Measurements from ENCODE around the gene C10orf62. TPM values are rescaled to one million over a fixed set of nuclear protein-coding genes. Genes with fewer than 3 reads are reported as not detected.
A peak's percentile ranks its signal among the peaks of the same experiment; 100 is the strongest.

Gene C10orf62, protein sequence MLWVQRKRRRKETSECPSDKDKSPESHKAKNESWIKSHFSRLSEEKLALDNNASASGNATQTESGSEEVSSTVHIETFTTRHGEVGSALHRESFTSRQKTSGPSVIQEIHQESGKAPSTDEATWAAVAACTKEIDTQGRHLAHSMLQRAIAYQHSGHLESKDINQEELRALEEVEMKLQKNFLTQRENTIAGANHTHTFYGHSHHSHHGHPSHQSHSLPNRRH
- not detected in 2 replicates for total RNA-seq (ENCODE audit: low replicate concordance)

DNA sequence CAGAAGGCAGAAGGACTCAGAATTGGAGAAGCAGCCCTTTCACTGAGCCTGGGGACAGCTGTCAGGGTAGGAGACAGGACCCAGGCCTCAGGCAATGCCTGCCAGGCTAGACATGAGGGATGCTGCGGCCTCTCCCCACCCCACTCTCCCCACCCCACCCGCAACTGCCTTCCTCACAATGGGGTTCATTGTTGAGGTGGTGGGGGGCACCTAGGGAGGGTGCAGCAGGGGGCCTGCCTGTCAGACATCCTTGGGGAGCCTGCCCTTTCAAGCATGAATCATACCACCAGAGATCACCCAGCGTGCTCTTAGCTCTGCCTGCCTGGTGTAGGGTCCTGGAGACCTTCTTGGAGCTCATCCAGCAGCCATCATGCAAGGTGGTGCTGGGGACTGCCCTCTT lies at the start of gene C10orf62:
C10orf62 (plus strand) TSS at position 243 of the 400 bp plus-strand sequence. CDS start 177 bp downstream, outside the sequence.
- no peak within 1 kb of the TSS for H3K4me3 ChIP-seq (ENCODE audit: low read depth, low read length)
- TF ChIP-seq, protein P1, sequence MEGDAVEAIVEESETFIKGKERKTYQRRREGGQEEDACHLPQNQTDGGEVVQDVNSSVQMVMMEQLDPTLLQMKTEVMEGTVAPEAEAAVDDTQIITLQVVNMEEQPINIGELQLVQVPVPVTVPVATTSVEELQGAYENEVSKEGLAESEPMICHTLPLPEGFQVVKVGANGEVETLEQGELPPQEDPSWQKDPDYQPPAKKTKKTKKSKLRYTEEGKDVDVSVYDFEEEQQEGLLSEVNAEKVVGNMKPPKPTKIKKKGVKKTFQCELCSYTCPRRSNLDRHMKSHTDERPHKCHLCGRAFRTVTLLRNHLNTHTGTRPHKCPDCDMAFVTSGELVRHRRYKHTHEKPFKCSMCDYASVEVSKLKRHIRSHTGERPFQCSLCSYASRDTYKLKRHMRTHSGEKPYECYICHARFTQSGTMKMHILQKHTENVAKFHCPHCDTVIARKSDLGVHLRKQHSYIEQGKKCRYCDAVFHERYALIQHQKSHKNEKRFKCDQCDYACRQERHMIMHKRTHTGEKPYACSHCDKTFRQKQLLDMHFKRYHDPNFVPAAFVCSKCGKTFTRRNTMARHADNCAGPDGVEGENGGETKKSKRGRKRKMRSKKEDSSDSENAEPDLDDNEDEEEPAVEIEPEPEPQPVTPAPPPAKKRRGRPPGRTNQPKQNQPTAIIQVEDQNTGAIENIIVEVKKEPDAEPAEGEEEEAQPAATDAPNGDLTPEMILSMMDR (IDR thresholded peaks at IDR 0.05; ENCODE audit: insufficient read depth, low read length), result no peak
- DNase-seq (ENCODE audit: low read depth), result no peak

DNA sequence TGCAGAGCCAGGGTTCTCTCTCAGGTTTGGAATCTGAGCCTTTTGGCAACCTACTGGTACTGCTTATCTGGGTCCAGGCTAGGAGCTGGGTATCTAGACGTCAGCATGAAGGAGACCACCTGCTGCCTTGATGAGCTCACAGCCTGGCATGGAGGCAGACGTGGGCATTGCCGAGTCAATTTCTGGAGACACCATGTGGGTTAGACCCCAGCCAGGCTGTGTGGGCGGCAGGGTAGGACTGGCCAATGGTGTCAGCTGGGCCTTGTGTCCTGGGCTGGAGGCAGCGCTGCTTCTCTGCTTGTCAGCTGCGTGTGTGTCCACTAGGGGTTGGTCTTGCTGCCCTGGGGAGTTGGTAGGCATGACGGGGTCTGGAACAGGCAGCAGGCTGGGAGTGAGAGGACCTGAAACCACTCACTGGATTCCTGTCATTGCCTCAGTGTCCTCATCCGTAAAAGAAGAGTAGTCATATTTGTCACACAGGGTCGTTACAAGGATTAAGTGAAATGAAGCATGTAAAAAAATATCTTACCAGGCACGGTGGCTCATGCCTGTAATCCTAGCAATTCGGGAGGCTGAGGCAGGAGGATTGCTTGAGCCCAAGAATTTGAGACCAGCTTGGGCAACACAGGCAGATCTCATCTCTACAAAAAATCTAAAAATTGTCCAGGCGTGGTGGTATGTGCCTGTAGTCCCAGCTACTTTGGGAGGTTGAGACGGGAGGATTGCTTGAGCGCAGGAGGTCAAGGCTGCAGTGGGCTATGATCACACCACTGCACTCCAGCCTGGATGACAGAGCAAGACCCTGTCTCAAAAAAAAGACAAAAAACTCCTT lies 48.6 kb upstream of the C10orf62 start:
- DNase-seq (ENCODE audit: low read depth), result peak; percentile 65
- TF ChIP-seq, protein P1 (IDR thresholded peaks at IDR 0.05; ENCODE audit: insufficient read depth, low read length), result no peak
- H3K4me3 ChIP-seq (ENCODE audit: low read depth, low read length), result no peak overlapping the region

- TF ChIP-seq, protein P1 (IDR thresholded peaks at IDR 0.05; ENCODE audit: insufficient read depth, low read length), result no peak
- DNase-seq (ENCODE audit: low read depth), result peak; percentile 97
- peak overlapping the region; percentile 33 for H3K4me3 ChIP-seq (ENCODE audit: low read depth, low read length)
Observed at GRCh38 chr10:97542169-97543024, 47.1 kb upstream of the C10orf62 start.

DNA sequence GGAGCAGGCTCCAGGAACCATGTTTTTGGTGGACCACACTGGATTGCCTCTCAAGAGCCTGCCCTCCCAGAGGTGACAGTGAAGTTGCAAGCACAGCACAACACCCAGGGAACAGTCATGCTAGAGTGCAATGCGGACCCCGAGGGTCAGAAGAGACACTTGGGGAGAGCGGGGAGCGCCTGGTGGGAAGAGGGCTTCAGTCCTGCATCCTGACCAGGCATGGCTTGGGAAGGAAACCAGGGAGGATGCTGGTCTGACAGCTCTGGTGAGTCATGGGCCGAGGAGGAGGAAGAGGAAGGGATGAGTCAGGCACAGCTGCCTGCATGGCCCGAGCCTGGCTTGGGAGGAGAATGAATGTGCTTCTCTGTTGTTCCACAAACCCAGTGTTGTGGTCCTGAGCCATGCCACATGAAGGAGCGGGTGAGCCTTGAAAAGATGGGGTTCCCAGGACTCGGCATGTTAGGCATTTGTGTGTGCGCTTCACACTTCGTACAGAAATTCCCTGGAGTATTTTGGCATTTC lies 46.4 kb upstream of the C10orf62 start:
- no peak overlapping the region for H3K4me3 ChIP-seq (ENCODE audit: low read depth, low read length)
- DNase-seq (ENCODE audit: low read depth), result peak; percentile 92
- TF ChIP-seq, protein P1 (IDR thresholded peaks at IDR 0.05; ENCODE audit: insufficient read depth, low read length), result no peak

- TF ChIP-seq, protein P1 (IDR thresholded peaks at IDR 0.05; ENCODE audit: insufficient read depth, low read length), result no peak
- no peak for DNase-seq (ENCODE audit: low read depth)
- H3K4me3 ChIP-seq (ENCODE audit: low read depth, low read length), result no peak overlapping the region
Observed at GRCh38 chr10:97546456-97547270, 42.9 kb upstream of the C10orf62 start.

- DNase-seq (ENCODE audit: low read depth), result no peak
- H3K4me3 ChIP-seq (ENCODE audit: low read depth, low read length), result no peak overlapping the region
- TF ChIP-seq, protein P1 (IDR thresholded peaks at IDR 0.05; ENCODE audit: insufficient read depth, low read length), result no peak
Observed at GRCh38 chr10:97547271-97547600, 42.3 kb upstream of the C10orf62 start.

Data from fibroblast of the aortic adventitia (primary cell).